Osteoblast (primary cell): Measurements from ENCODE around the gene MGAT5. TPM values are rescaled to one million over a fixed set of nuclear protein-coding genes. Genes with fewer than 3 reads are reported as not detected.

ENCODE experiments used
- DNase-seq: peaks from one replicate; pipeline ENCODE4 v3.0.0; 2011; ENCODE audit warnings: low spot score, mixed read lengths; ENCODE audit not compliant: insufficient read length; ENCODE audit errors: missing footprints
- H2AFZ ChIP-seq: 2 replicates; pipeline ENCODE4 v1.6.0; 2011; ENCODE audit warnings: mild to moderate bottlenecking, low read length
- H3K27ac ChIP-seq: 2 replicates; pipeline ENCODE4 v1.5.1; 2011; ENCODE audit warnings: mild to moderate bottlenecking, low read depth, low read length, moderate library complexity
- H3K27me3 ChIP-seq: 2 replicates; pipeline ENCODE4 v1.6.0; 2012; ENCODE audit warnings: mild to moderate bottlenecking, control low read depth, inconsistent platforms, low read length, moderate library complexity; ENCODE audit not compliant: insufficient read depth
- H3K36me3 ChIP-seq: 2 replicates; pipeline ENCODE4 v1.5.1; 2011; ENCODE audit warnings: mild to moderate bottlenecking, low read length, control low read depth, moderate library complexity; ENCODE audit not compliant: insufficient read depth
- H3K4me1 ChIP-seq: 2 replicates; pipeline ENCODE4 v1.5.1; 2011; ENCODE audit warnings: mild to moderate bottlenecking, low read length, control low read depth, moderate library complexity; ENCODE audit not compliant: insufficient read depth
- H3K4me2 ChIP-seq: 2 replicates; pipeline ENCODE4 v1.6.0; 2011; ENCODE audit warnings: mild to moderate bottlenecking, low read length; ENCODE audit not compliant: insufficient read depth
- H3K4me3 ChIP-seq: fragments of 200-600 bp; sonication (generic); 3 replicates; pipeline ENCODE4 v1.5.1; 2012; ENCODE audit warnings: mild to moderate bottlenecking, low read length, inconsistent platforms; ENCODE audit not compliant: insufficient read depth
- H3K79me2 ChIP-seq: 2 replicates; pipeline ENCODE4 v1.6.0; 2012; ENCODE audit warnings: mild to moderate bottlenecking, low read length, control low read depth, inconsistent platforms; ENCODE audit not compliant: insufficient read depth
- H3K9me3 ChIP-seq: 2 replicates; pipeline ENCODE4 v1.5.1; 2011; ENCODE audit warnings: low read depth, low read length, control low read depth
- H4K20me1 ChIP-seq: 2 replicates; pipeline ENCODE4 v1.6.0; 2012; ENCODE audit warnings: mild to moderate bottlenecking, low read length, control low read depth; ENCODE audit not compliant: insufficient read depth
- CTCF ChIP-seq: IDR thresholded peaks from 2 replicates; pipeline ENCODE4 v1.5.1; 2011; ENCODE audit warnings: mild to moderate bottlenecking, low read depth, low read length, moderate library complexity; ENCODE audit errors: extremely low read depth
- total RNA-seq: library from RNA; depleted of rRNA; stranded (reverse); fragments of >200 nt; gene quantifications from 2 replicates; pipeline ENCODE4 v1.2.3, GENCODE V29; 2012

The MGAT5 gene
- total RNA-seq, 1 donor: 29.7 TPM

GRCh38 chr2:134336352-134336751, 82.5 kb downstream of the MGAT5 start:
- no peak for TF ChIP-seq CTCF
- Histone ChIP-seq H3K79me2 (no peaks in the 10 kb centered on the region), H3K27ac (no peak overlapping the region), H3K36me3 (no peaks in the 10 kb centered on the region), H3K9me3 (no peaks in the 10 kb centered on the region), H3K27me3 (no peaks in the 10 kb centered on the region), H3K4me3 (no peak overlapping the region), H4K20me1 (no peaks in the 10 kb centered on the region), H2AFZ (no peak overlapping the region), H3K4me1 (no peaks in the 10 kb centered on the region), H3K4me2 (no peak overlapping the region)
- no peak for DNase-seq

DNA sequence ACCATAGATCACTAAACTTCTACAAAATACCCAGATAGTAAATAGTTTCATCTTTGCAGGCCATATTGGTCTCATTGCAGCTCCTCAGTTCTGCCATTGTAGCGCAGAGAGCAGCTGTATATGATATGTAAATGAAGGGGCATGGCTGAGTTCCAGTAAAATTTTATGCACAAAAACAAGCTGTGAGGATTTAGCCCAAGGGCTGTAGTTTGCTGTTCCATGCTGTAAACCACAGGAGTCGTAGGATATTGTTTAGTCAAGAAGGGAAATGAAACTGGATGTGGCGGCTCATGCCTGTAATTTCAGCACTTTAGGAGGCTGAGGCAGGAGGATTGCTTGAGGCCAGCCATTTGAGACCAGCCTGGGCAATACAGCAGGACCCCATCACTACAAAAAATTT, 83.0 kb downstream of the MGAT5 start:
- Histone ChIP-seq H3K4me1 (no peaks in the 10 kb centered on the region), H3K36me3 (no peaks in the 10 kb centered on the region)

GRCh38 chr2:134337631-134338030, 83.8 kb downstream of the MGAT5 start:
- Histone ChIP-seq H3K4me1 (no peaks in the 10 kb centered on the region), H3K9me3 (no peaks in the 10 kb centered on the region), H3K36me3 (no peaks in the 10 kb centered on the region), H2AFZ (no peak overlapping the region), H3K27me3 (no peaks in the 10 kb centered on the region), H3K4me2 (no peak overlapping the region), H4K20me1 (no peaks in the 10 kb centered on the region), H3K79me2 (no peaks in the 10 kb centered on the region), H3K27ac (no peak overlapping the region), H3K4me3 (no peak overlapping the region)
- no peak for DNase-seq
- no peak for TF ChIP-seq CTCF

More for the DNA sequence above, 83.0 kb downstream of the MGAT5 start:
- H3K4me3 ChIP-seq: no peak overlapping the region
- H4K20me1 ChIP-seq: no peaks in the 10 kb centered on the region
- no peak overlapping the region for H3K27ac ChIP-seq
- no peak for TF ChIP-seq CTCF
- H3K27me3 ChIP-seq: no peaks in the 10 kb centered on the region
- H2AFZ ChIP-seq: no peak overlapping the region
- no peaks in the 10 kb centered on the region for H3K79me2 ChIP-seq
- no peaks in the 10 kb centered on the region for H3K9me3 ChIP-seq
- no peak overlapping the region for H3K4me2 ChIP-seq
- DNase-seq: no peak

- DNase-seq: no peak
- no peaks in the 10 kb centered on the region for H4K20me1 ChIP-seq
- no peaks in the 10 kb centered on the region for H3K27me3 ChIP-seq
- no peak overlapping the region for H3K4me2 ChIP-seq
- no peak overlapping the region for H3K4me3 ChIP-seq
- no peaks in the 10 kb centered on the region for H3K79me2 ChIP-seq
- no peak for TF ChIP-seq CTCF
- no peaks in the 10 kb centered on the region for H3K9me3 ChIP-seq
- H3K36me3 ChIP-seq: no peaks in the 10 kb centered on the region
- no peak overlapping the region for H2AFZ ChIP-seq
- no peaks in the 10 kb centered on the region for H3K4me1 ChIP-seq
- no peak overlapping the region for H3K27ac ChIP-seq
These were observed 84.3 kb downstream of the MGAT5 start for GRCh38 chr2:134338208-134338607.
